PC-9 (cell line): Measurements from ENCODE around the gene ZDHHC20. TPM values are rescaled to one million over a fixed set of nuclear protein-coding genes. Genes with fewer than 3 reads are reported as not detected.

Source experiments
- BruUV-seq: library from RNA; stranded (reverse); fragments of 400-500 nt; replicated peaks from 2 replicates; lab custom pipeline; 2021; lab: Mats Ljungman, UMichigan
- CTCF ChIA-PET: fragments of 300-600 bp; sonication (Branson Sonifier 250); formaldehyde crosslinking; loops from one replicate; lab custom pipeline; 2022; ENCODE audit warnings: antibody characterized with exemption; lab: Charles Lee
- POLR2A ChIA-PET: fragments of 300-600 bp; sonication (Branson Sonifier 250); formaldehyde crosslinking; loops from one replicate; lab custom pipeline; 2022; ENCODE audit warnings: antibody characterized with exemption; ENCODE audit not compliant: unreplicated experiment; lab: Charles Lee
- DNase-seq, 2 experiments: peaks; one replicate each; pipeline versions ENCODE4 v3.0.0 to v3.0.0-alpha.2; 2015 to 2022; ENCODE audit warnings: mixed read lengths in 1 of 2
- H2AFZ ChIP-seq: fragments of 200-600 bp; sonication (generic); 2 replicates; pipeline ENCODE4 v1.8.1; 2017; ENCODE audit warnings: antibody characterized with exemption
- H3F3A ChIP-seq: fragments of 200-600 bp; sonication (generic); 2 replicates; pipeline ENCODE4 v1.8.1; 2017; ENCODE audit warnings: antibody characterized with exemption, mild to moderate bottlenecking, low read depth; ENCODE audit not compliant: insufficient read depth
- H3K27ac ChIP-seq: fragments of 200-600 bp; sonication (generic); 2 replicates; pipeline ENCODE4 v1.6.1; 2016; ENCODE audit warnings: mixed run types
- H3K27me3 ChIP-seq: fragments of 200-600 bp; sonication (generic); 2 replicates; pipeline ENCODE4 v1.6.1; 2016; ENCODE audit warnings: low read depth, mixed run types; ENCODE audit not compliant: insufficient read depth
- H3K36me3 ChIP-seq: fragments of 200-600 bp; sonication (generic); 2 replicates; pipeline ENCODE4 v1.6.1; 2016; ENCODE audit warnings: low read depth, mixed run types
- H3K4me1 ChIP-seq: fragments of 200-600 bp; sonication (generic); replicated peaks from 2 replicates; pipeline ENCODE4 v1.6.1; 2016; ENCODE audit warnings: mixed run types; ENCODE audit not compliant: insufficient read depth
- H3K4me2 ChIP-seq: fragments of 200-600 bp; sonication (generic); 2 replicates; pipeline ENCODE4 v1.6.1; 2017; ENCODE audit warnings: mixed run types
- H3K4me3 ChIP-seq: fragments of 200-600 bp; sonication (generic); 2 replicates; pipeline ENCODE4 v1.6.1; 2016; ENCODE audit warnings: mixed run types
- H3K79me2 ChIP-seq: fragments of 200-600 bp; sonication (generic); 2 replicates; pipeline ENCODE4 v1.6.1; 2017; ENCODE audit warnings: low read depth, mixed run types
- H3K9me2 ChIP-seq: fragments of 200-600 bp; sonication (generic); 2 replicates; pipeline ENCODE4 v1.8.1; 2017; ENCODE audit warnings: mild to moderate bottlenecking; ENCODE audit not compliant: insufficient read depth
- H3K9me3 ChIP-seq: fragments of 200-600 bp; sonication (generic); 2 replicates; pipeline ENCODE4 v1.8.1; 2016; ENCODE audit warnings: low read depth; ENCODE audit not compliant: insufficient read depth
- H4K20me1 ChIP-seq: fragments of 200-600 bp; sonication (generic); 2 replicates; pipeline ENCODE4 v1.8.1; 2017; ENCODE audit not compliant: insufficient read depth
- CTCF ChIP-seq: fragments of 200-600 bp; sonication (generic); conservative IDR thresholded peaks from 2 replicates; pipeline ENCODE4 v1.6.1; 2017; ENCODE audit warnings: mixed run types, antibody characterized with exemption, mild to moderate bottlenecking, moderate library complexity
- EZH2 ChIP-seq: fragments of 200-600 bp; sonication (generic); IDR thresholded peaks from 2 replicates; pipeline ENCODE4 v1.8.0; 2017; ENCODE audit warnings: antibody characterized with exemption, low read depth
- intact Hi-C: fragments of 100-400 bp; cut with micrococcal nuclease; formaldehyde crosslinking; loops from one replicate; pipeline ENCODE4 v1.10.0; 2022; ENCODE audit not compliant: unreplicated experiment
- total RNA-seq: library from RNA; stranded (reverse); gene quantifications from 2 replicates; pipeline ENCODE4 v1.2.3, GENCODE V29; 2021

ZDHHC20 gene
- total RNA-seq, 1 experiment from 2014 or later, result 47.5 TPM

DNA sequence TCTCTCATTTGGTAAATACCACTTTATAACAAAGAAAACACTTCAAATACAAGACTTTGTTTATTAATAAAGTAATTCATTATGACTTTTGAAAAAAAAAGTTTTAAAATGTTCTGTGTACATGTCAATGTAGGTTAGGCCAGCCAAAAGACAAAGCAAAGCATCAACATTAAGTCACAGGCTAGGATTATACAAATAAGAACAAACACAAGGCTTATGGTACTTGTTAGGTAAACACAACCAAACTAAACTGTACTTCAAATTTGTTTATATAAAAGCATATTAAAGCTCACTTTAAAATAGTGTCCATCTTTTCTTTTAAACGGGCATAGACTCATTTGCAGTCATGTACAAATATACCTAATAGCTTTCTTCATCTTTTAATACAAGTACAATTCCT lies 86.6 kb downstream of the ZDHHC20 start:
- BruUV-seq, result no TSS peak
- CTCF ChIA-PET, result no interaction called here

GRCh38 chr13:21371011-21371410 lies 88.1 kb downstream of the ZDHHC20 start:
- no peak for DNase-seq
- H3K36me3 ChIP-seq, result peaks cover 9% of the 10 kb centered on the region; the same call in 1 of the 2 replicates
- no peaks in the 10 kb centered on the region for H3K9me2 ChIP-seq
- 0 out of 2 replicates have a peak, but pooled peaks cover 3% of the 10 kb centered on the region for H3F3A ChIP-seq
- no peaks in the 10 kb centered on the region for H3K79me2 ChIP-seq
- intact Hi-C loops, result no loop called here
- CTCF ChIA-PET, result no interaction called here
- no TSS peak for BruUV-seq
- H3K9me3 ChIP-seq, result no peaks in the 10 kb centered on the region
- H3K4me2 ChIP-seq, result no peak overlapping the region
- TF ChIP-seq EZH2 (no peak), CTCF (no peak)
- H2AFZ ChIP-seq, result no peak overlapping the region
- no peak overlapping the region for H3K27ac ChIP-seq
- no peak overlapping the region for H3K4me3 ChIP-seq
- no peaks in the 10 kb centered on the region for H3K27me3 ChIP-seq
- no peaks in the 10 kb centered on the region; the same call in 1 of the 2 replicates for H4K20me1 ChIP-seq
- no peaks in the 10 kb centered on the region for H3K4me1 ChIP-seq
- POLR2A ChIA-PET, result no interaction called here

More for the DNA sequence above, 86.6 kb downstream of the ZDHHC20 start:
- TF ChIP-seq EZH2, result no peak
- TF ChIP-seq CTCF, result no peak
- H3K9me3 ChIP-seq, result no peaks in the 10 kb centered on the region
- H2AFZ ChIP-seq, result no peak overlapping the region
- no peaks in the 10 kb centered on the region for H3K4me1 ChIP-seq
- H3K4me3 ChIP-seq, result no peak overlapping the region
- peaks cover 14% of the 10 kb centered on the region for H3K36me3 ChIP-seq
- H3K9me2 ChIP-seq, result no peaks in the 10 kb centered on the region
- H4K20me1 ChIP-seq, result no peaks in the 10 kb centered on the region; the same call in 1 of the 2 replicates
- peaks cover 9% of the 10 kb centered on the region; the same call in 1 of the 2 replicates for H3F3A ChIP-seq
- no peaks in the 10 kb centered on the region for H3K27me3 ChIP-seq
- no peak for DNase-seq
- no peak overlapping the region for H3K4me2 ChIP-seq
- no peaks in the 10 kb centered on the region for H3K79me2 ChIP-seq
- POLR2A ChIA-PET, result interaction anchor here (0.6 kb wide), 1 partner anchor 195 kb away, joined by 3 read pairs; no protein-coding TSS in a partner anchor
- H3K27ac ChIP-seq, result no peak overlapping the region
- intact Hi-C loops, result no loop called here

- no peaks in the 10 kb centered on the region for H3K36me3 ChIP-seq
- H2AFZ ChIP-seq, result no peak overlapping the region
- H3K9me2 ChIP-seq, result no peaks in the 10 kb centered on the region
- intact Hi-C loops, result no loop called here
- H3F3A ChIP-seq, result 0 out of 2 replicates have a peak, but pooled peaks cover 3% of the 10 kb centered on the region
- POLR2A ChIA-PET, result no interaction called here
- CTCF ChIA-PET, result no interaction called here
- H3K27me3 ChIP-seq, result no peaks in the 10 kb centered on the region; the same call in 1 of the 2 replicates
- DNase-seq, result no peak
- no peak overlapping the region for H3K4me3 ChIP-seq
- H3K27ac ChIP-seq, result no peak overlapping the region
- peaks cover 3% of the 10 kb centered on the region; the same call in 1 of the 2 replicates for H3K9me3 ChIP-seq
- H4K20me1 ChIP-seq, result no peaks in the 10 kb centered on the region; the same call in 1 of the 2 replicates
- H3K79me2 ChIP-seq, result no peaks in the 10 kb centered on the region
- no peaks in the 10 kb centered on the region for H3K4me1 ChIP-seq
- H3K4me2 ChIP-seq, result no peak overlapping the region
- BruUV-seq, result no TSS peak
- no peak for TF ChIP-seq EZH2
- TF ChIP-seq CTCF, result no peak
These were observed 93.5 kb downstream of the ZDHHC20 start for GRCh38 chr13:21365574-21365973.
